Mesendoderm (in vitro differentiated cells): ENCODE results near the gene C3orf20.

Experiments
- DNase-seq: peaks from one replicate; pipeline ENCODE4 v3.0.0; 2013
- H2AK5ac ChIP-seq: 2 replicates; pipeline ENCODE4 v1.6.1; 2013; ENCODE audit warnings: low read length, inconsistent platforms
- H2BK120ac ChIP-seq: 2 replicates; pipeline ENCODE4 v1.6.1; 2013; ENCODE audit warnings: low read depth, mild to moderate bottlenecking, low read length, moderate library complexity, mixed read lengths
- H2BK15ac ChIP-seq: replicated peaks from 2 replicates; pipeline ENCODE4 v1.6.1; 2013; ENCODE audit warnings: low read depth, mild to moderate bottlenecking, moderate library complexity
- H2BK5ac ChIP-seq: 2 replicates; pipeline ENCODE4 v1.6.1; 2013; ENCODE audit warnings: low read length, inconsistent platforms
- H3K18ac ChIP-seq: 2 replicates; pipeline ENCODE4 v1.6.1; 2013; ENCODE audit warnings: mild to moderate bottlenecking, low read length, mixed read lengths
- H3K23ac ChIP-seq: one replicate; pipeline ENCODE4 v1.6.1; 2013; ENCODE audit warnings: low read length
- H3K27ac ChIP-seq: 2 replicates; pipeline ENCODE4 v1.5.1; 2013; ENCODE audit warnings: low read depth, mild to moderate bottlenecking, inconsistent platforms, low read length, moderate library complexity
- H3K27me3 ChIP-seq: 2 replicates; pipeline ENCODE4 v1.6.1; 2013; ENCODE audit warnings: low read length, control low read depth, mild to moderate bottlenecking, inconsistent platforms; ENCODE audit not compliant: insufficient read depth, poor library complexity
- H3K36me3 ChIP-seq: 2 replicates; pipeline ENCODE4 v1.6.1; 2013; ENCODE audit warnings: low read length, inconsistent platforms; ENCODE audit not compliant: control insufficient read depth, insufficient read depth
- H3K4ac ChIP-seq: one replicate; pipeline ENCODE4 v1.6.1; 2013; ENCODE audit warnings: low read depth, mild to moderate bottlenecking, low read length, moderate library complexity
- H3K4me1 ChIP-seq: 2 replicates; pipeline ENCODE4 v1.6.1; 2013; ENCODE audit warnings: low read depth, low read length, inconsistent platforms; ENCODE audit not compliant: control insufficient read depth
- H3K4me2 ChIP-seq: 2 replicates; pipeline ENCODE4 v1.6.1; 2013; ENCODE audit warnings: low read length
- H3K4me3 ChIP-seq: 2 replicates; pipeline ENCODE4 v1.5.1; 2013; ENCODE audit warnings: mild to moderate bottlenecking, low read length
- H3K56ac ChIP-seq: one replicate; pipeline ENCODE4 v1.6.1; 2013; ENCODE audit warnings: low read length
- H3K79me1 ChIP-seq: 2 replicates; pipeline ENCODE4 v1.6.1; 2013; ENCODE audit warnings: low read length, inconsistent platforms
- H3K79me2 ChIP-seq: 2 replicates; pipeline ENCODE4 v1.6.1; 2013; ENCODE audit warnings: mild to moderate bottlenecking, low read length; ENCODE audit not compliant: control insufficient read depth, insufficient read depth
- H3K9ac ChIP-seq: 2 replicates; pipeline ENCODE4 v1.6.1; 2013; ENCODE audit warnings: low read length, inconsistent platforms
- H4K5ac ChIP-seq: one replicate; pipeline ENCODE4 v1.6.1; 2013; ENCODE audit warnings: low read length
- H4K8ac ChIP-seq: one replicate; pipeline ENCODE4 v1.6.1; 2013; ENCODE audit warnings: low read depth, mild to moderate bottlenecking, control low read depth, low read length, moderate library complexity
- WGBS: extraction: QIAGEN DNeasy Blood & Tissue Kit; methylation state at CpG from one replicate; pipeline ENCODE4 v1.1.7; 2013; ENCODE audit warnings: low lambda C conversion rate, missing lambda C conversion rate; ENCODE audit not compliant: insufficient coverage; ENCODE audit errors: extremely low coverage; 5-methylcytosine and 5-hydroxymethylcytosine counted together

Gene C3orf20

GRCh38 chr3:14757153-14757700, 82.3 kb downstream of the C3orf20 start:
- Histone ChIP-seq H3K4me3 (no peak overlapping the region), H3K79me1 (no peaks in the 10 kb centered on the region), H3K27me3 (no peaks in the 10 kb centered on the region), H3K18ac (no peak overlapping the region), H3K36me3 (no peaks in the 10 kb centered on the region), H2BK5ac (no peak overlapping the region), H3K56ac (no peak overlapping the region), H4K5ac (no peak overlapping the region), H2BK120ac (no peak overlapping the region), H4K8ac (no peak overlapping the region), H3K79me2 (no peaks in the 10 kb centered on the region), H3K4me1 (no peaks in the 10 kb centered on the region), H3K4me2 (no peak overlapping the region), H3K23ac (no peak overlapping the region), H3K27ac (no peak overlapping the region), H3K4ac (no peak overlapping the region), H2BK15ac (no peak overlapping the region), H2AK5ac (no peak overlapping the region), H3K9ac (no peak overlapping the region)
- DNase-seq = no peak
- WGBS = no CpG with 5 or more reads among the region's 14 CpGs

DNA sequence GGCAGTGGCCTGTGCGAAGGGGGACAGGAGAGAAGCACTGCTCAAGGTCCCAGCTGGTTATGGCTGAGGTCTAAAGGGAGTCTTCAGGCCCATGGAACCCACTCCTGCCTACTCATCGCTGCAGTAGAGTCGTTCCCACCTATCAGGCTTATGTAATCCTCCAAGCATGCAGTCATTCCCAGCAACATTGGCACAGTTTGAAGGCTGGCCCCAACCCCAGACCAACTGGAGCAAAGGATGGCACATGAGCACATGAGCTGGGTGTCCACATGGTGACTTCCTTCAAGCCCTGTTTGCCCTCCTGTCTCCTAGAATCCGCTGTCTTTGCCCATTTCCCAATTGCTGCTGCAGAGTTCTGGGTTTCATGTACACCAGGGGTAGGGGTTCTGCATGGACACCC, 83.4 kb downstream of the C3orf20 start:
- Histone ChIP-seq H3K4ac (no peak overlapping the region), H3K36me3 (no peaks in the 10 kb centered on the region), H2BK5ac (no peak overlapping the region), H3K18ac (no peak overlapping the region), H2AK5ac (no peak overlapping the region), H3K79me2 (no peaks in the 10 kb centered on the region), H3K4me1 (no peaks in the 10 kb centered on the region), H3K79me1 (no peaks in the 10 kb centered on the region), H2BK120ac (no peak overlapping the region), H3K56ac (no peak overlapping the region), H3K23ac (no peak overlapping the region), H3K27me3 (no peaks in the 10 kb centered on the region), H3K9ac (no peak overlapping the region), H3K4me3 (no peak overlapping the region), H3K4me2 (no peak overlapping the region), H4K5ac (no peak overlapping the region), H3K27ac (no peak overlapping the region), H2BK15ac (no peak overlapping the region), H4K8ac (no peak overlapping the region)
- WGBS = no CpG with 5 or more reads among the region's 4 CpGs
- DNase-seq = no peak

- no peak overlapping the region for H3K56ac ChIP-seq
Measured at GRCh38 chr3:14758959-14759358, 84.0 kb downstream of the C3orf20 start.

GRCh38 chr3:14760185-14760584, 85.2 kb downstream of the C3orf20 start:
- H3K79me2 ChIP-seq = no peaks in the 10 kb centered on the region
- H3K27ac ChIP-seq = no peak overlapping the region
- H3K4me2 ChIP-seq = no peak overlapping the region
- no peak overlapping the region for H3K9ac ChIP-seq
- DNase-seq = no peak
- no peak overlapping the region for H4K8ac ChIP-seq
- no peak overlapping the region for H3K4me3 ChIP-seq
- no peaks in the 10 kb centered on the region for H3K79me1 ChIP-seq
- no peak overlapping the region for H2AK5ac ChIP-seq
- no peak overlapping the region for H4K5ac ChIP-seq
- H2BK120ac ChIP-seq = no peak overlapping the region
- H3K4ac ChIP-seq = no peak overlapping the region
- H2BK5ac ChIP-seq = no peak overlapping the region
- no peak overlapping the region for H3K18ac ChIP-seq
- H3K27me3 ChIP-seq = no peaks in the 10 kb centered on the region
- no peaks in the 10 kb centered on the region for H3K4me1 ChIP-seq
- no peak overlapping the region for H3K56ac ChIP-seq
- no peaks in the 10 kb centered on the region for H3K36me3 ChIP-seq
- H2BK15ac ChIP-seq = no peak overlapping the region
- H3K23ac ChIP-seq = no peak overlapping the region

More at GRCh38 chr3:14758959-14759358, 84.0 kb downstream of the C3orf20 start:
- no CpG with 5 or more reads among the region's 3 CpGs for WGBS
- H2BK120ac ChIP-seq = no peak overlapping the region
- H3K4me3 ChIP-seq = no peak overlapping the region
- H3K4ac ChIP-seq = no peak overlapping the region
- no peak overlapping the region for H2AK5ac ChIP-seq
- no peaks in the 10 kb centered on the region for H3K79me2 ChIP-seq
- H2BK5ac ChIP-seq = no peak overlapping the region
- no peaks in the 10 kb centered on the region for H3K79me1 ChIP-seq
- no peaks in the 10 kb centered on the region for H3K27me3 ChIP-seq
- H4K8ac ChIP-seq = no peak overlapping the region
- no peak overlapping the region for H3K9ac ChIP-seq
- no peaks in the 10 kb centered on the region for H3K4me1 ChIP-seq
- H3K27ac ChIP-seq = no peak overlapping the region
- no peak overlapping the region for H2BK15ac ChIP-seq
- H3K23ac ChIP-seq = no peak overlapping the region
- no peak overlapping the region for H3K18ac ChIP-seq
- H4K5ac ChIP-seq = no peak overlapping the region
- no peak for DNase-seq
- H3K4me2 ChIP-seq = no peak overlapping the region
- no peaks in the 10 kb centered on the region for H3K36me3 ChIP-seq

DNA sequence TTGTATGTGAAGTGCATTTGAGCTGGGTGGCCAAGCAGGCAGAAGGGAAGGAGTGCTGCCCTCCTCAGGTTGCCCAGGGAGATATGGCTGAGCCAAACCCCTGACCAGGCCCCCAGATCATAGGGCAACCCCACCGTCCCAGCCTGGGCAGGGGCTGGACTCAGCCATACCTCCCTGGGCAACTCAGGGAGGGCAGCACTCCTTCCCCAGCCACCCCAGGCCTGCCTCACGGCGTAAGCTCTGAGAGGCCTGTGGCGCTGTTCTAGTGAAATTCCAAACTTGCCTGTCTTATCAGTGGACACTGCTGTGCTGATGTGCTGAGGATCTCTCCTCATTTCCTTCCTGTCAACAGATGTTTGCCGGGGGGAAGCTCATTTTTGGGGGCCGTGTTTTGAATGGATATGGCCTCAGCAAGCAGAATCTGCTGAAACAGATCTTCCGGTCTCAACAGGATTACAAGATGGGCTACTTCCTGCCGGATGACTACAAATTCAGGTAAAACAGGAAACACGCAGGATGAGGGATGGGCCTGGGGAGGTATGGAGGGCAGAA, 86.3 kb downstream of the C3orf20 start:
- H3K36me3 ChIP-seq = no peaks in the 10 kb centered on the region
- WGBS = no CpG with 5 or more reads among the region's 9 CpGs
- H3K4ac ChIP-seq = no peak overlapping the region
- H3K18ac ChIP-seq = no peak overlapping the region
- no peak overlapping the region for H3K56ac ChIP-seq
- H2BK5ac ChIP-seq = no peak overlapping the region
- H2AK5ac ChIP-seq = no peak overlapping the region
- H4K8ac ChIP-seq = no peak overlapping the region
- no peak overlapping the region for H3K9ac ChIP-seq
- no peak overlapping the region for H3K4me2 ChIP-seq
- H3K4me3 ChIP-seq = no peak overlapping the region
- H2BK15ac ChIP-seq = no peak overlapping the region
- no peaks in the 10 kb centered on the region for H3K79me1 ChIP-seq
- H3K23ac ChIP-seq = no peak overlapping the region
- H2BK120ac ChIP-seq = no peak overlapping the region
- peak; percentile 16 for DNase-seq
- no peaks in the 10 kb centered on the region for H3K27me3 ChIP-seq
- no peak overlapping the region for H3K27ac ChIP-seq
- H4K5ac ChIP-seq = no peak overlapping the region
- H3K79me2 ChIP-seq = no peaks in the 10 kb centered on the region
- H3K4me1 ChIP-seq = no peaks in the 10 kb centered on the region

DNA sequence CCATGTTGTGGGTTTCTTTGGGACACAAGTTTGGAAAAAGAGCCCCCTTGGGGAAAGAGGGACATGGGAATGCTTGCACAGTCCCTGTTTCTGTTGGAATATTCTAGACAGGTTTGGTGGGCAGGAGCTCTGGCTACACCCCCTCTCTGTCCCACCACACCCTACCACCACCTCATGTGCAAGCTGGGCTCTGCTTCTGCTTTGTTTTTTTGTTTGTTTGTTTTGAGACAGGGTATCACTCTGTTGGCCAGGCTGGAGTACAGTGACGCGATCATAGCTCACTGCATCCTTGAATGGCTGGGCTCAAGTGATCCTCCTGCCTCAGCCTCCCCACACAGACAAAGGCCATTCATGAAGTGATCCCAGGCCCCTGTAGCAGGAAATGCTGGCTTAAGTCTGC, 86.9 kb downstream of the C3orf20 start:
- DNase-seq = no peak
- Histone ChIP-seq H2BK120ac (no peak overlapping the region), H3K56ac (no peak overlapping the region), H3K79me2 (no peaks in the 10 kb centered on the region), H3K4me2 (no peak overlapping the region), H3K27me3 (no peaks in the 10 kb centered on the region), H4K5ac (no peak overlapping the region), H3K79me1 (no peaks in the 10 kb centered on the region), H3K4me3 (no peak overlapping the region), H3K4me1 (no peaks in the 10 kb centered on the region), H3K36me3 (no peaks in the 10 kb centered on the region), H3K9ac (no peak overlapping the region), H3K23ac (no peak overlapping the region), H3K27ac (no peak overlapping the region), H2BK15ac (no peak overlapping the region), H2AK5ac (no peak overlapping the region), H2BK5ac (no peak overlapping the region), H3K18ac (no peak overlapping the region), H4K8ac (no peak overlapping the region), H3K4ac (no peak overlapping the region)
- WGBS = no CpG with 5 or more reads among the region's 2 CpGs
